H1 (cell line): ENCODE measurements around the gene ITGB5. TPM values are rescaled to one million over a fixed set of nuclear protein-coding genes. Genes with fewer than 3 reads are reported as not detected.
A peak's percentile ranks its signal among the peaks of the same experiment; 100 is the strongest.

Experiments used
- CTCF ChIA-PET: fragments of 300-600 bp; sonication (Branson Sonifier 250); formaldehyde crosslinking; loops from one replicate; lab custom pipeline; 2021; ENCODE audit not compliant: partially characterized antibody; lab: Charles Lee
- POLR2A ChIA-PET: fragments of 300-600 bp; sonication (Branson Sonifier 250); formaldehyde crosslinking; loops from one replicate; lab custom pipeline; 2021; ENCODE audit warnings: inconsistent platforms; ENCODE audit not compliant: partially characterized antibody; lab: Charles Lee
- DNase-seq, 2 experiments: peaks; one replicate each; pipeline versions ENCODE4 v3.0.0 to v3.0.0-alpha.2; 2010 to 2022; ENCODE audit warnings: low spot score in 2 of 2, low read depth in 1 of 2, mixed read lengths in 1 of 2
- FAIRE-seq: peaks from 2 replicates; lab custom pipeline; 2011; peaks lifted over from hg19 to GRCh38; lab: Jason Lieb, UNC
- H2AFZ ChIP-seq: 2 replicates; pipeline ENCODE4 v1.8.1; 2012; ENCODE audit warnings: low read length, inconsistent platforms
- H2AK5ac ChIP-seq: 2 replicates; pipeline ENCODE4 v1.6.1; 2013; ENCODE audit warnings: low read depth, low read length
- H2BK120ac ChIP-seq: replicated peaks from 2 replicates; pipeline ENCODE3; 2013; ENCODE audit warnings: low read depth, low read length, inconsistent platforms
- H2BK12ac ChIP-seq: 2 replicates; pipeline ENCODE4 v1.6.1; 2013; ENCODE audit warnings: low read depth, low read length
- H2BK15ac ChIP-seq: 2 replicates; pipeline ENCODE4 v1.6.1; 2013; ENCODE audit warnings: low read length
- H2BK20ac ChIP-seq: 2 replicates; pipeline ENCODE4 v1.6.1; 2013; ENCODE audit warnings: low read length
- H2BK5ac ChIP-seq: 2 replicates; pipeline ENCODE4 v1.6.1; 2013; ENCODE audit warnings: low read depth, low read length
- H3K14ac ChIP-seq: 2 replicates; pipeline ENCODE4 v1.6.1; 2013; ENCODE audit warnings: inconsistent platforms; ENCODE audit not compliant: insufficient read length
- H3K18ac ChIP-seq: 2 replicates; pipeline ENCODE4 v1.6.1; 2013; ENCODE audit warnings: low read length; ENCODE audit errors: extremely low read depth
- H3K23ac ChIP-seq: 2 replicates; pipeline ENCODE4 v1.6.1; 2013; ENCODE audit warnings: inconsistent platforms; ENCODE audit not compliant: insufficient read length
- H3K23me2 ChIP-seq: 2 replicates; pipeline ENCODE4 v1.6.1; 2013; ENCODE audit warnings: low read depth, low read length
- H3K27ac ChIP-seq: 2 replicates; pipeline ENCODE4 v1.6.1; 2011; ENCODE audit warnings: low read depth, low read length, inconsistent platforms
- H3K27me3 ChIP-seq, 4 experiments: replicated peaks in 1 of 4; 1 replicate in 1 of 4; 2 replicates in 3 of 4; pipeline versions ENCODE4 v1.6.1 to v1.8.1; 2011 to 2013; ENCODE audit warnings: low read length in 3 of 4, mild to moderate bottlenecking in 3 of 4, inconsistent platforms in 2 of 4, mixed read lengths in 2 of 4, moderate library complexity in 1 of 4; ENCODE audit not compliant: control insufficient read depth in 3 of 4, insufficient read depth in 3 of 4; ENCODE audit errors: extremely low read depth in 1 of 4
- H3K36me3 ChIP-seq, 4 experiments: 2 replicates each; pipeline versions ENCODE4 v1.6.1 to v1.8.1; 2011 to 2013; ENCODE audit warnings: mild to moderate bottlenecking in 4 of 4, low read length in 3 of 4, moderate library complexity in 2 of 4, control low read depth in 1 of 4, inconsistent platforms in 1 of 4; ENCODE audit not compliant: insufficient read depth in 4 of 4, control insufficient read depth in 2 of 4
- H3K4ac ChIP-seq: replicated peaks from 2 replicates; pipeline ENCODE3; 2013; ENCODE audit warnings: low read length, low read depth, mixed read lengths, inconsistent platforms; ENCODE audit not compliant: insufficient read length
- H3K4me1 ChIP-seq, 4 experiments: replicated peaks in 1 of 4; 1 replicate in 1 of 4; 2 replicates in 3 of 4; pipeline versions ENCODE4 v1.6.1 to v1.8.1; 2011 to 2013; ENCODE audit warnings: low read length in 3 of 4, inconsistent platforms in 2 of 4, mixed read lengths in 1 of 4; ENCODE audit not compliant: insufficient read depth in 4 of 4, control insufficient read depth in 3 of 4
- H3K4me2 ChIP-seq, 2 experiments: 2 replicates each; pipeline versions ENCODE4 v1.6.1 to v1.8.1; 2011 to 2013; ENCODE audit warnings: low read depth in 2 of 2, low read length in 2 of 2, control low read depth in 1 of 2, inconsistent platforms in 1 of 2, mild to moderate bottlenecking in 1 of 2; ENCODE audit not compliant: insufficient read depth in 1 of 2
- H3K4me3 ChIP-seq, 4 experiments: fragments of 200-600, 300-600 bp in 1 of 4; sonication (generic), shearing (Covaris generic), sonication (Bioruptor Twin) in 1 of 4; 2 replicates each; pipeline versions ENCODE4 v1.5.1 to v1.8.1; 2011 to 2016; ENCODE audit warnings: low read length in 4 of 4, low read depth in 3 of 4, control low read depth in 2 of 4, inconsistent platforms in 2 of 4, mild to moderate bottlenecking in 2 of 4, mixed read lengths in 1 of 4, moderate library complexity in 1 of 4; ENCODE audit not compliant: insufficient read depth in 2 of 4; ENCODE audit errors: extremely low read depth in 1 of 4
- H3K56ac ChIP-seq: replicated peaks from 2 replicates; pipeline ENCODE3; 2013; ENCODE audit warnings: low read depth, mild to moderate bottlenecking, mixed read lengths, low read length, inconsistent platforms; ENCODE audit not compliant: insufficient read length
- H3K79me1 ChIP-seq: 2 replicates; pipeline ENCODE4 v1.6.1; 2013; ENCODE audit warnings: low read depth, low read length, control low read depth
- H3K79me2 ChIP-seq, 2 experiments: 2 replicates each; pipeline versions ENCODE4 v1.6.1 to v1.8.1; 2012 to 2013; ENCODE audit warnings: low read length in 2 of 2, mild to moderate bottlenecking in 2 of 2, inconsistent platforms in 1 of 2; ENCODE audit not compliant: insufficient read depth in 2 of 2, control insufficient read depth in 1 of 2
- H3K9ac ChIP-seq, 4 experiments: replicated peaks in 1 of 4; 1 replicate in 1 of 4; 2 replicates in 3 of 4; pipeline versions ENCODE4 v1.6.1 to v1.8.1; 2011 to 2013; ENCODE audit warnings: low read depth in 3 of 4, low read length in 3 of 4, control low read depth in 2 of 4, mild to moderate bottlenecking in 2 of 4, moderate library complexity in 2 of 4, inconsistent platforms in 1 of 4; ENCODE audit errors: extremely low read depth in 1 of 4
- H3K9me3 ChIP-seq, 2 experiments: 2 replicates each; pipeline versions ENCODE4 v1.6.1 to v1.8.1; 2012 to 2013; ENCODE audit warnings: mild to moderate bottlenecking in 2 of 2, moderate library complexity in 2 of 2, control low read depth in 1 of 2, inconsistent platforms in 1 of 2, low read depth in 1 of 2, low read length in 1 of 2, mixed read lengths in 1 of 2; ENCODE audit not compliant: insufficient read depth in 2 of 2
- H4K20me1 ChIP-seq, 2 experiments: replicated peaks in 1 of 2; 2 replicates each; pipeline versions ENCODE3 to v1.8.1; 2011 to 2013; ENCODE audit warnings: inconsistent platforms in 2 of 2, low read length in 2 of 2, mild to moderate bottlenecking in 1 of 2; ENCODE audit not compliant: insufficient read depth in 2 of 2, control insufficient read depth in 1 of 2
- H4K5ac ChIP-seq: 2 replicates; pipeline ENCODE4 v1.6.1; 2013; ENCODE audit warnings: low read length, low read depth, mixed read lengths, inconsistent platforms; ENCODE audit not compliant: insufficient read length
- H4K8ac ChIP-seq: 2 replicates; pipeline ENCODE4 v1.8.0; 2013; ENCODE audit warnings: mild to moderate bottlenecking, moderate library complexity, low read length, inconsistent platforms; ENCODE audit not compliant: insufficient read depth; ENCODE audit errors: extremely low read depth
- H4K91ac ChIP-seq: replicated peaks from 2 replicates; pipeline ENCODE3; 2013; ENCODE audit warnings: low read length, mixed read lengths, inconsistent platforms; ENCODE audit not compliant: insufficient read length
- ASH2L ChIP-seq: fragments of 200-600, 300-600 bp; sonication (generic); IDR thresholded peaks from one replicate; pipeline ENCODE4 v1.7.1; 2017; ENCODE audit warnings: low read length
- BCL11A ChIP-seq, 2 experiments: IDR thresholded peaks; one replicate each; pipeline ENCODE4 v1.6.1; 2011; ENCODE audit warnings: low read depth in 2 of 2, low read length in 2 of 2, mild to moderate bottlenecking in 2 of 2
- EP300 ChIP-seq, 2 experiments: IDR thresholded peaks; 1 replicate in 1 of 2; 2 replicates in 1 of 2; pipeline ENCODE4 v1.6.1; 2011 to 2012; ENCODE audit warnings: low read depth in 2 of 2, low read length in 2 of 2, mild to moderate bottlenecking in 2 of 2, borderline replicate concordance in 1 of 2, inconsistent platforms in 1 of 2, moderate library complexity in 1 of 2
- JUND ChIP-seq: IDR thresholded peaks from 2 replicates; pipeline ENCODE4 v1.6.1; 2011; ENCODE audit warnings: mild to moderate bottlenecking, improper control_type of control experiment, low read length
- MAFK ChIP-seq: IDR thresholded peaks from 2 replicates; pipeline ENCODE4 v1.6.1; 2012; ENCODE audit warnings: low read depth, mild to moderate bottlenecking, improper control_type of control experiment, low read length
- RAD21 ChIP-seq, 2 experiments: IDR thresholded peaks in 1 of 2; conservative IDR thresholded peaks in 1 of 2; 2 replicates each; pipeline ENCODE4 v1.6.1; 2011; ENCODE audit warnings: low read depth in 2 of 2, low read length in 2 of 2, improper control_type of control experiment in 1 of 2, inconsistent platforms in 1 of 2, mild to moderate bottlenecking in 1 of 2, moderate library complexity in 1 of 2
- SP1 ChIP-seq: IDR thresholded peaks from 2 replicates; pipeline ENCODE4 v1.6.1; 2011; ENCODE audit warnings: low read depth, low read length
- TEAD4 ChIP-seq: IDR thresholded peaks from 2 replicates; pipeline ENCODE4 v1.6.1; 2012; ENCODE audit warnings: low read depth, low read length, inconsistent platforms, mixed read lengths
- WGBS, 2 experiments: shearing (Covaris generic) in 1 of 2; methylation state at CpG; one replicate each; pipeline versions ENCODE4 v1.1.6 to v1.1.7; 2013 to 2015; ENCODE audit warnings: low lambda C conversion rate in 2 of 2, mixed read lengths in 2 of 2, inconsistent platforms in 1 of 2, low coverage in 1 of 2, missing lambda C conversion rate in 1 of 2; ENCODE audit not compliant: insufficient replicate concordance in 2 of 2, insufficient coverage in 1 of 2, insufficient read length in 1 of 2; ENCODE audit errors: extremely low coverage in 1 of 2, missing lambda C conversion rate in 1 of 2; 5-methylcytosine and 5-hydroxymethylcytosine counted together
- polyA plus RNA-seq, 7 experiments: library from polyadenylated mRNA; depleted of rRNA in 3 of 7; stranded (reverse) in 5 of 7; unstranded in 2 of 7; fragments of >200 nt in 5 of 7; fragments of 200-250 nt in 2 of 7; gene quantifications; 1 replicate in 5 of 7; 2 replicates in 1 of 7; 4 replicates in 1 of 7; pipeline versions ENCODE4 v1.2.1 to v1.2.3, GENCODE V29; 2011 to 2013; ENCODE audit warnings: missing spikeins in 2 of 7, mixed read lengths in 2 of 7
- total RNA-seq: library from RNA; stranded (reverse); fragmentation: NEBNext Ultra II Directional; extraction: Animal tissue kit (Norgen Biotek cat#: 25700); gene quantifications from 2 replicates; pipeline ENCODE4 v1.2.1, GENCODE V29; 2021

ITGB5 gene
- total and polyA plus RNA-seq, 2 of the 8 experiments (the other 6 are each of a cell fraction or from before 2014, with no cell fraction given), result 101 to 268 TPM

DNA sequence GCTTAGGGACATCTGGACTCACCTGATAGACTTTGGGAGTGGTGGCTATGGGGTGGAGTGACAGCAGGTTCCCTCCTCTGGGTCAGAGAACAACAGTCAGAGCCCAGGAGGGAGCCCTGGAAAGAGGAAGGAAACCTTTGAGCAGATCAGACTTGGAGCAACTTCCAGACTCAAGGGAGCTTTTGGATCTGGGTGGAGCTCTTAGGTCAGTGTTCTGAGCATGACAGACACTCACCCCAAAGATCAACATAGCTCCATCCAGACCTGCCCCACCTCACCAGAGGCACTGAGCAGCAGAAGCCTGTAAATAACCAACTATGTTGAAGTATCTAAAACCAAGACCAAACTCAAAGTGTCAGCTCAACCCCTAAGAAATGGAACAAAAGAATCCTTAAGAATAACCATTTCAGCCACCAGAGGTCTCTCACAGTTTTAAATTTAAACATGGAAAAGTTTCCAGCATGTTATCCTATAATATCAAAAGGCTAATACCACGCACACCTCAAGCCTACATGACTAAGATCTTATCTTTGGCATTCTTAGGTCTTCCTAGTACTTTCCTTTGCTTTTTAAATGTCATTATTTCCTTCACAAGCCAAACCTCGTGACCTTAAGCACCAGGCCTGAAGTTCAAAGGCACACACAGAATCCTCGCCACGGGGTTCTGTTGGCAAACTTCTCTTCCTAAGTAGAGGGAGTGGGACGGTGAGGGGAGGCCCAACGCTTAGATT, 100.5 kb downstream of the ITGB5 start:
- Histone ChIP-seq H2AFZ (no peak overlapping the region), H3K79me1 (peaks cover under 1% of the 10 kb centered on the region; the same call in 1 of the 2 replicates), H3K4me1 (peaks cover 0 to under 1% (median 0%) of the 10 kb centered on the region in 4 experiments; a peak in 1 of 7 replicates), H3K18ac (no peak overlapping the region), H3K23ac (no peak overlapping the region), H3K27me3 (no peaks in the 10 kb centered on the region), H4K20me1 (peaks cover 0 to 4% of the 10 kb centered on the region in 2 experiments), H2BK5ac (no peak overlapping the region), H3K56ac (no peak overlapping the region), H3K79me2 (no peaks in the 10 kb centered on the region), H4K8ac (no peak overlapping the region), H3K14ac (no peak overlapping the region), H2AK5ac (no peak overlapping the region), H2BK20ac (no peak overlapping the region), H3K23me2 (no peaks in the 10 kb centered on the region), H3K27ac (0 out of 2 replicates have a peak overlapping the region, but pooled peaks have one; percentile 4), H4K5ac (no peak overlapping the region), H3K9ac (no peak overlapping the region), H3K4me3 (no peak overlapping the region), H2BK15ac (no peak overlapping the region), H3K4ac (no peak overlapping the region), H3K9me3 (no peaks in the 10 kb centered on the region), H4K91ac (no peak overlapping the region), H3K36me3 (peaks cover 0 to 12% (median 0%) of the 10 kb centered on the region in 4 experiments; a peak in 2 of 8 replicates), H2BK120ac (no peak overlapping the region), H3K4me2 (no peak overlapping the region), H2BK12ac (no peak overlapping the region; the same call in 1 of the 2 replicates)
- FAIRE-seq (no peak), DNase-seq (no peak)
- ChIA-PET CTCF (interaction anchor here (0.6 to 4.0 kb wide), 33 partner anchors 11 to 699 kb away, joined by 3 to 33 read pairs (median 5); partner anchors contain the start of gene UMPS), POLR2A (interaction anchor here (0.6 to 1.9 kb wide), 6 partner anchors 7 to 48 kb away, joined by 3 to 5 read pairs (median 4); no protein-coding TSS in a partner anchor)
- TF ChIP-seq MAFK (no peak), RAD21 (IDR thresholded peaks at IDR 0.05 in 1 of 2, conservative IDR thresholded peaks at IDR 0.05 in 1 of 2; ENCODE audit: low read depth in 2 of 2, low read length in 2 of 2) (peak; percentile 26 to 29; a peak in 3 of 4 replicates), JUND (no peak), BCL11A (IDR thresholded peaks at IDR 0.05; ENCODE audit: low read depth in 2 of 2, low read length in 2 of 2) (no peak), ASH2L (no peak), EP300 (IDR thresholded peaks at IDR 0.05; ENCODE audit: borderline replicate concordance in 1 of 2, low read depth in 2 of 2, low read length in 2 of 2) (no peak), TEAD4 (no peak), SP1 (no peak)
- 86% methylated on average over 6 of the region's 6 CpGs; no CpG with 5 or more reads in 1 of the 2 experiments for WGBS, 2 experiments
